Cardiac atrium fibroblast (primary cell): ENCODE data around the gene XRRA1. TPM values are rescaled to one million over a fixed set of nuclear protein-coding genes. Genes with fewer than 3 reads are reported as not detected.

Experiments used
- total RNA-seq: library from RNA; depleted of rRNA; stranded (reverse); fragments of >200 nt; gene quantifications from 2 replicates; pipeline ENCODE4 v1.2.3, GENCODE V29; 2015

XRRA1 gene, protein sequence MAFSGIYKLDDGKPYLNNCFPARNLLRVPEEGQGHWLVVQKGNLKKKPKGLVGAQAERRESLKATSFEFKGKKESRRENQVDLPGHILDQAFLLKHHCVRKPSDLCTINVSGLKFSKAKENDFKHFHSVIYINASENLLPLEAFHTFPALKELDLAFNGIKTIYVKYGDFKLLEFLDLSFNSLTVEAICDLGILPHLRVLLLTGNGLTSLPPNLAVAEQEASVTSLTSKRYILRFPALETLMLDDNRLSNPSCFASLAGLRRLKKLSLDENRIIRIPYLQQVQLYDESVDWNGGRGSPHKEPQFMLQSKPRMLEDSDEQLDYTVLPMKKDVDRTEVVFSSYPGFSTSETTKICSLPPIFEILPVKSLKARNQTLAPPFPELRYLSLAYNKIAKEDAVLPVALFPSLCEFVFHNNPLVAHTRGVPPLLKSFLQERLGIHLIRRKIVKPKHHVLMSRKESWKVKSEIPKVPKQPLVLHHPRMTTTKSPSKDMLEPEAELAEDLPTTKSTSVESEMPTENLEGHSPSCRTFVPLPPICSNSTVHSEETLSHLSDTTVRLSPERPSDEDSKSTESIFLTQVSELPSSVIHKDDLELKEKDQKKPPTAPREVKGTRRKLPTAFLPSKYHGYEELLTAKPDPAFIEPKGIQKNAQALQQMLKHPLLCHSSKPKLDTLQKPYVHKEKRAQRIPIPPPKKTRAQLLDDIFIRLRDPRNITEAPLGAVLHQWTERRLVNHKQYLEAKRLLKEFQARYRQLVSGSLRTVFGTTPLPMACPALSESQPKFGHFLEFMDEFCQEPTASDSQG
- 13.8 and 30.1 TPM in 2 replicates for total RNA-seq

DNA sequence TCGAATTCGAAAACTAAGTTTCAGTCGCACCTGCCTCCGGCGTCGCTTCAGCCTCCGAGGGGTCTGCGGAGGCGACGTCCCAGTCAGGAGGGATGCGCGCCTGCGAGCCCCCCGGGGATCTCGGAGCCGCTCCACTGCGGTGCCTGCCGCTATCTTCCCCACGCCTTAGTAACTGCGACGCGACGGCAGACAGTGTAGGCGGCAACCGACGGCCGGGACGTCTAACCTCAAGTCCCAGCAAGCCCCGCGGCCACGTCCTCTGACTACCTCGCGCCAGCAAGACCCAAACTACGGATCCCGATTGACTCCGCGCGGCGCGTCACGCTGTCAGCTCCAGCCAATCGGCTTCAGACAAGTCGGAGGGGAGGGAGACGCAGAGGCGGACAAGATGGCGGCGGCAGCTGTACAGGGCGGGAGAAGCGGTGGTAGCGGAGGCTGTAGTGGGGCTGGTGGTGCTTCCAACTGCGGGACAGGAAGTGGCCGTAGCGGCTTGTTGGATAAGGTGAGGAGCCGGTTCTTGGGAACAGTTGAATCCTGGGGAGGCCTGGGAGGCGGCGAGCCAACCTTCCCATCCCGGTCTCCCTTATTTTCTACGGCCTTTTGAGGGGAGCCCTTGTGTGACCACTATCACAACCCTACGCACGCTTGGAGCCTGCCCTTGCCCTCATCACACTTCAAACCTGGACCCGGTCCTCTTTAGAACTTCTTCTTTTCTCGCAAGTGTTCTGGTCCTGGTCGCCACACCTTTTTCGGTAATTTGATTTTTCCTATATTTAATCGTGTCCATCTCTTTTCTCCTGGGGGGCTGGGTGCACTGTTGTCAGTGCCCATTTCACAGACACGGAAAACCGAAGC lies at the start of gene XRRA1, which contains the start of gene SPCS2:
TSS of gene XRRA1 (minus strand) at position 194 of the 855 bp plus-strand sequence. CDS start 8,213 bp downstream, outside the sequence.
TSS of gene SPCS2 (plus strand) at position 369 of the 855 bp plus-strand sequence. CDS start at position 389, 20 bp downstream.

GRCh38 chr11:74988541-74989259 lies 39.8 kb upstream of the XRRA1 start, which contains the start of gene NEU3:
Gene NEU3 (plus strand): TSS chr11:74988933. CDS start chr11:74989061, 128 bp downstream.

Other genes starting within 250 kb of the XRRA1 start
- gene CHRDL2, start 217.7 kb downstream of the XRRA1 start, total RNA-seq: not detected in 2 replicates
- gene RNF169, start 200.2 kb downstream of the XRRA1 start, total RNA-seq: 8.7 and 10.5 TPM in 2 replicates
- 26.7 and 33.7 TPM in 2 replicates for gene SPCS2, start 175 bp upstream of the XRRA1 start, total RNA-seq
- gene NEU3, start 39.8 kb upstream of the XRRA1 start, total RNA-seq: 5.6 and 7.5 TPM in 2 replicates
- not detected in 2 replicates for gene OR2AT4, start 147.8 kb upstream of the XRRA1 start, total RNA-seq
- gene SLCO2B1, start 202.0 kb upstream of the XRRA1 start, total RNA-seq: 0.32 and 9.7 TPM in 2 replicates